AG10803 (cell line): ENCODE results near the gene CHCHD1.

Experiments
- DNase-seq: peaks from one replicate; pipeline ENCODE4 v3.0.0; 2010; ENCODE audit warnings: low read depth
- H3K4me3 ChIP-seq: 2 replicates; pipeline ENCODE4 v1.5.1; 2011; ENCODE audit warnings: mild to moderate bottlenecking, low read length, control low read depth
- CTCF ChIP-seq: conservative IDR thresholded peaks from 2 replicates; pipeline ENCODE4 v1.5.1; 2011; ENCODE audit warnings: mild to moderate bottlenecking, low read length, control low read depth, inconsistent platforms

CHCHD1 gene

GRCh38 chr10:73813333-73813732 lies 31.5 kb downstream of the CHCHD1 start:
- no peak for DNase-seq
- no peak for TF ChIP-seq CTCF
- H3K4me3 ChIP-seq: no peak overlapping the region

DNA sequence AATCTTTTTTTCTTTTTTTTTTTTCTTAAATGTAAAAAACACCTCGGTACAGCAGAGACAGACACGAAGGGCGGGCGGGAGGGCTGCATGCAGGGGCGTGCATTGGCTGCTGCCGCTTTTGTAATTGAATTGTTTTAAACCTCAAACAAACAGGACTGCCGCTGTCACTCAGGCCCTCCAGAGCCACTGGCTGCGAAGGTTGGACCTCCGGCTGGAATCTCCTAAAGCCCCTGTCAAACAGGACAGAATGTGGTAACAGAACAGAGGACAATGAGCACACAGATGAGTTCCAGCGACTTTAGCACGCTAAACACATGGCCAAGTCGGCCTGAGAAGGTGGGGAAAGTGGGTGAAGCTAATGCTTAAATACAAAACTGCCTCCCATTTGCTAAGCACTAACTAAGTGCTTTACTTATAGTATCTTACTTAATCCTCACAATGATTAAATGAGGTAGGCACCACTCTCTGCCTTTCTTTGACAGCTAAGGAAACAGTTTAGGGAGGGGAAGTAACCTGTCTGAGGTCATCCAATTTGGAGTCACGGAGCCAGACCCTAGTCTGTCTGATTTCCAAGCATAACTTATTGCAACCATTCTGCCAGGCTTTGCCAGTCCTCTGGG lies 32.5 kb downstream of the CHCHD1 start:
- no peak for DNase-seq
- TF ChIP-seq CTCF: no peak
- no peak overlapping the region for H3K4me3 ChIP-seq

GRCh38 chr10:73814896-73815718 lies 33.3 kb downstream of the CHCHD1 start:
- TF ChIP-seq CTCF: no peak; the same call in 1 of the 2 replicates
- DNase-seq: no peak
- H3K4me3 ChIP-seq: no peak overlapping the region

GRCh38 chr10:73815719-73816030 lies 33.8 kb downstream of the CHCHD1 start:
- TF ChIP-seq CTCF: no peak
- no peak for DNase-seq
- no peak overlapping the region for H3K4me3 ChIP-seq

DNA sequence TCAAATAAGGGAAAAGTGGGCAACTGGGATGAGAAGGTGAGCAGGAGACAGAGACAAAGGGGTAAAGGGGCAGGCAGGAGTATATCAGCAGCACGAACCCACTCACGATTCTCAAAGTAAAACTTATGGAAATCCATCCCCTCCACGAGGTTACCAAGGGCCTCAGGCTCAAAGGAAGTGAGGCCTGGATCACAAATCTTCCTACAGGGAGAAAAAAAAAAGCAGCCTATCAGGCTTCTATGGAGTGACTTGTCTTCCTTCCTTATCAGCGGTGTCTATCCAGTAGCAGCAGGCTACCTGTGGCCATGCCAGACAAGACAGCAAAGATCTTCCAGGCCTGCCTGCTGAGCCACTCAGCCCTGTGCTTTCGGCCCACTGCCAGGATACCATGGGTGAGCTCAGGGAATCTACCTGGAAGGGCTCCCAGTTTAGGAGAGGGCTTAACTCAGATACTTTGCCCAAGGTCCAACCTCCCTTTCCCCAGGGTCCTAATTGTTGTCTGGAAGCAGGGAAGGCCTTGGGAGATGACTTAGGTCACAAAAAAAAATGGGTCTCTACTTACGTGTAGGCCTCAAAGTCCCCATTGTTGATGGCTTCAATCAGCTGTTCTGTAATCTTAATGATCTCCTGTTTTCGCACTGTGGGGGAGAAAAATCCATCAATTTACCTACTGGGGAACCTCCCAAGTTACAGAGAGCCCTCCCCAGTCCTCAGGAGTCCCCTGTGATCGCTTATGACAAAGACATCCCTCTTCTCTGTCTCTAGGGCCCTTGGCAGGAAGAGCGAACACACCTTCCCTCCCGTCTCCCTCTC lies 35.3 kb downstream of the CHCHD1 start:
- DNase-seq: no peak
- TF ChIP-seq CTCF: no peak

DNA sequence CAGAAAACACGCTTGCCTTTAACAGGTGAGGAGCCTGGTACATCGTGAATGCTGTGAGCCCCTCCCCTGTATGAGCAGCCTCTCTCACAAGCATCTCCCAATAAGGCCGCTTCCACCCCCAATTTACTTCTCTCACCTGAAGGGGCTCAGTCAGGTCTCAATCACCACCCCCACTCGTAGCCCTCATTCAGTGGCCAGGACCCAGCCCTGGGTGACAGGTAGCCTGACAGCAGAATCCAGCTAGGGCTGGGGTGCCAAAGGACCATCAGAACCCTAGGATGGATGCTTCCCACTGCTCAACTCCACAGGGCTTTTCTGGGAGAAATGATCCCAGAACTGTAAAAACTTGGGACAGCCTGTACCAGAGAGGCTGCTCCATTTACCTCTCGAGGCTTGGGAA lies 36.0 kb downstream of the CHCHD1 start:
- DNase-seq: no peak
- no peak for TF ChIP-seq CTCF

More for the DNA sequence above, 35.3 kb downstream of the CHCHD1 start:
- no peak overlapping the region for H3K4me3 ChIP-seq

GRCh38 chr10:73818402-73818801 lies 36.6 kb downstream of the CHCHD1 start:
- H3K4me3 ChIP-seq: no peak overlapping the region
- no peak for DNase-seq
- TF ChIP-seq CTCF: no peak

More for the DNA sequence above, 36.0 kb downstream of the CHCHD1 start:
- no peak overlapping the region for H3K4me3 ChIP-seq
